GM12878 (cell line): Measurements from ENCODE around the gene MLF1. TPM values are rescaled to one million over a fixed set of nuclear protein-coding genes. Genes with fewer than 3 reads are reported as not detected.

Source experiments
- ATF2 ChIP-seq: IDR thresholded peaks from 2 replicates; pipeline ENCODE4 v1.6.1; 2012; ENCODE audit warnings: low read length, inconsistent platforms
- ATF3 ChIP-seq: IDR thresholded peaks from 2 replicates; pipeline ENCODE4 v1.6.1; 2011; ENCODE audit warnings: low read depth, mild to moderate bottlenecking, low read length, moderate library complexity, borderline replicate concordance; ENCODE audit errors: extremely low read depth
- E2F4 ChIP-seq: IDR thresholded peaks from 2 replicates; pipeline ENCODE4 v1.6.1; 2012; ENCODE audit warnings: low read depth, low read length, improper control_type of control experiment
- HDAC2 ChIP-seq: fragments of 200-600 bp; sonication (generic); IDR thresholded peaks from 2 replicates; pipeline ENCODE4 v1.6.1; 2017
- IKZF1 ChIP-seq: fragments of 450-650 bp; conservative IDR thresholded peaks from 2 replicates; pipeline ENCODE4 v1.6.1; 2017; ENCODE audit warnings: antibody characterized with exemption, mild to moderate bottlenecking
- JUNB ChIP-seq: IDR thresholded peaks from 2 replicates; pipeline ENCODE4 v1.6.1; 2016; ENCODE audit warnings: antibody characterized with exemption, mild to moderate bottlenecking
- MEF2A ChIP-seq: IDR thresholded peaks from 2 replicates; pipeline ENCODE4 v1.6.1; 2011; ENCODE audit warnings: low read depth, mild to moderate bottlenecking, low read length, moderate library complexity; ENCODE audit not compliant: insufficient read depth
- RUNX3 ChIP-seq: IDR thresholded peaks from 2 replicates; pipeline ENCODE4 v1.6.1; 2012; ENCODE audit warnings: low read length, inconsistent platforms
- ZNF592 ChIP-seq: fragments of 450-650 bp; IDR thresholded peaks from 2 replicates; pipeline ENCODE4 v1.6.1; 2017; ENCODE audit warnings: mild to moderate bottlenecking, moderate library complexity
- polyA plus RNA-seq, 11 experiments: library from polyadenylated mRNA; depleted of rRNA in 4 of 11; unstranded in 6 of 11; stranded (reverse) in 5 of 11; fragments of >200 nt; fragmentation: Nextera tagmentation in 4 of 11; fragmentation: Illumina TruSeq in 1 of 11; extraction: Ambion mirVana in 4 of 11; extraction: Trizol in 1 of 11; gene quantifications; 1 replicate in 1 of 11; 2 replicates in 10 of 11; pipeline versions ENCODE4 v1.2.1 to v1.2.3, GENCODE V29; 2011 to 2016; ENCODE audit warnings: inconsistent platforms in 2 of 11, missing spikeins in 2 of 11, low read depth in 1 of 11
- total RNA-seq, 4 experiments: library from RNA; depleted of rRNA in 3 of 4; stranded (reverse); fragments of >200 nt in 3 of 4; fragmentation: Illumina TruSeq in 1 of 4; extraction: Trizol in 1 of 4; gene quantifications; 2 replicates each; pipeline versions ENCODE4 v1.2.1 to v1.2.3, GENCODE V29; 2013 to 2021
- TF ChIP-seq, protein P1 (sequence below): fragments of 450-650 bp; formaldehyde crosslinking; IDR thresholded peaks from 2 replicates; pipeline ENCODE4 v1.5.0; 2022; ENCODE audit warnings: mild to moderate bottlenecking, missing genetic modification characterization
- TF ChIP-seq, protein P2 (sequence below): IDR thresholded peaks from 2 replicates; pipeline ENCODE4 v1.6.1; 2012; ENCODE audit warnings: mild to moderate bottlenecking, low read depth, low read length

MLF1 gene
- total and polyA plus RNA-seq, 10 of the 15 experiments (the other 5 are each of a cell fraction or from before 2014, with no cell fraction given): 0.19 to 0.69 (median 0.40) TPM; not detected in 2

GRCh38 chr3:158644345-158644908 is 73.4 kb downstream of the MLF1 start, which contains the start of gene GFM1 (continued):
- TF ChIP-seq ZNF592 (no peak), HDAC2 (no peak), MEF2A (no peak), ATF2 (peak; percentile 43; the same call in 1 of the 2 replicates), JUNB (no peak), ATF3 (no peak), IKZF1 (peak; percentile 97), RUNX3 (peak; percentile 76), E2F4 (no peak)
- TF ChIP-seq, protein P1, sequence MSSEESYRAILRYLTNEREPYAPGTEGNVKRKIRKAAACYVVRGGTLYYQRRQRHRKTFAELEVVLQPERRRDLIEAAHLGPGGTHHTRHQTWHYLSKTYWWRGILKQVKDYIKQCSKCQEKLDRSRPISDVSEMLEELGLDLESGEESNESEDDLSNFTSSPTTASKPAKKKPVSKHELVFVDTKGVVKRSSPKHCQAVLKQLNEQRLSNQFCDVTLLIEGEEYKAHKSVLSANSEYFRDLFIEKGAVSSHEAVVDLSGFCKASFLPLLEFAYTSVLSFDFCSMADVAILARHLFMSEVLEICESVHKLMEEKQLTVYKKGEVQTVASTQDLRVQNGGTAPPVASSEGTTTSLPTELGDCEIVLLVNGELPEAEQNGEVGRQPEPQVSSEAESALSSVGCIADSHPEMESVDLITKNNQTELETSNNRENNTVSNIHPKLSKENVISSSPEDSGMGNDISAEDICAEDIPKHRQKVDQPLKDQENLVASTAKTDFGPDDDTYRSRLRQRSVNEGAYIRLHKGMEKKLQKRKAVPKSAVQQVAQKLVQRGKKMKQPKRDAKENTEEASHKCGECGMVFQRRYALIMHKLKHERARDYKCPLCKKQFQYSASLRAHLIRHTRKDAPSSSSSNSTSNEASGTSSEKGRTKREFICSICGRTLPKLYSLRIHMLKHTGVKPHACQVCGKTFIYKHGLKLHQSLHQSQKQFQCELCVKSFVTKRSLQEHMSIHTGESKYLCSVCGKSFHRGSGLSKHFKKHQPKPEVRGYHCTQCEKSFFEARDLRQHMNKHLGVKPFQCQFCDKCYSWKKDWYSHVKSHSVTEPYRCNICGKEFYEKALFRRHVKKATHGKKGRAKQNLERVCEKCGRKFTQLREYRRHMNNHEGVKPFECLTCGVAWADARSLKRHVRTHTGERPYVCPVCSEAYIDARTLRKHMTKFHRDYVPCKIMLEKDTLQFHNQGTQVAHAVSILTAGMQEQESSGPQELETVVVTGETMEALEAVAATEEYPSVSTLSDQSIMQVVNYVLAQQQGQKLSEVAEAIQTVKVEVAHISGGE (CRISPR knock-in tag): peak; percentile 54
- TF ChIP-seq, protein P2, sequence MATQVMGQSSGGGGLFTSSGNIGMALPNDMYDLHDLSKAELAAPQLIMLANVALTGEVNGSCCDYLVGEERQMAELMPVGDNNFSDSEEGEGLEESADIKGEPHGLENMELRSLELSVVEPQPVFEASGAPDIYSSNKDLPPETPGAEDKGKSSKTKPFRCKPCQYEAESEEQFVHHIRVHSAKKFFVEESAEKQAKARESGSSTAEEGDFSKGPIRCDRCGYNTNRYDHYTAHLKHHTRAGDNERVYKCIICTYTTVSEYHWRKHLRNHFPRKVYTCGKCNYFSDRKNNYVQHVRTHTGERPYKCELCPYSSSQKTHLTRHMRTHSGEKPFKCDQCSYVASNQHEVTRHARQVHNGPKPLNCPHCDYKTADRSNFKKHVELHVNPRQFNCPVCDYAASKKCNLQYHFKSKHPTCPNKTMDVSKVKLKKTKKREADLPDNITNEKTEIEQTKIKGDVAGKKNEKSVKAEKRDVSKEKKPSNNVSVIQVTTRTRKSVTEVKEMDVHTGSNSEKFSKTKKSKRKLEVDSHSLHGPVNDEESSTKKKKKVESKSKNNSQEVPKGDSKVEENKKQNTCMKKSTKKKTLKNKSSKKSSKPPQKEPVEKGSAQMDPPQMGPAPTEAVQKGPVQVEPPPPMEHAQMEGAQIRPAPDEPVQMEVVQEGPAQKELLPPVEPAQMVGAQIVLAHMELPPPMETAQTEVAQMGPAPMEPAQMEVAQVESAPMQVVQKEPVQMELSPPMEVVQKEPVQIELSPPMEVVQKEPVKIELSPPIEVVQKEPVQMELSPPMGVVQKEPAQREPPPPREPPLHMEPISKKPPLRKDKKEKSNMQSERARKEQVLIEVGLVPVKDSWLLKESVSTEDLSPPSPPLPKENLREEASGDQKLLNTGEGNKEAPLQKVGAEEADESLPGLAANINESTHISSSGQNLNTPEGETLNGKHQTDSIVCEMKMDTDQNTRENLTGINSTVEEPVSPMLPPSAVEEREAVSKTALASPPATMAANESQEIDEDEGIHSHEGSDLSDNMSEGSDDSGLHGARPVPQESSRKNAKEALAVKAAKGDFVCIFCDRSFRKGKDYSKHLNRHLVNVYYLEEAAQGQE: no peak
